Gastroesophageal sphincter (tissue), 3 donors: Measurements from ENCODE around the gene AKT3.

Source experiments
- EP300 ChIP-seq: sonication (generic); formaldehyde crosslinking; IDR thresholded peaks from one replicate; pipeline ENCODE4 v1.6.1; 2017; ENCODE audit warnings: antibody characterized with exemption, mild to moderate bottlenecking
- POLR2A ChIP-seq, 2 donors: fragments of 450-650 bp; IDR thresholded peaks; one replicate each; pipeline ENCODE4 v1.6.1; 2017; ENCODE audit warnings: antibody characterized with exemption in 2 of 2, mild to moderate bottlenecking in 2 of 2, moderate library complexity in 1 of 2
- POLR2AphosphoS5 ChIP-seq: sonication (generic); formaldehyde crosslinking; IDR thresholded peaks from one replicate; pipeline ENCODE4 v1.6.1; 2017; ENCODE audit warnings: antibody characterized with exemption
- TF ChIP-seq, protein P1 (sequence below), 4 experiments: fragments of 200-600 bp in 2 of 4; fragments of 450-650 bp in 2 of 4; sonication (generic) in 1 of 4; IDR thresholded peaks; one replicate each; pipeline ENCODE4 v1.5.1; 2017 to 2019; ENCODE audit warnings: antibody characterized with exemption in 4 of 4, mild to moderate bottlenecking in 2 of 4, moderate library complexity in 2 of 4

DNA sequence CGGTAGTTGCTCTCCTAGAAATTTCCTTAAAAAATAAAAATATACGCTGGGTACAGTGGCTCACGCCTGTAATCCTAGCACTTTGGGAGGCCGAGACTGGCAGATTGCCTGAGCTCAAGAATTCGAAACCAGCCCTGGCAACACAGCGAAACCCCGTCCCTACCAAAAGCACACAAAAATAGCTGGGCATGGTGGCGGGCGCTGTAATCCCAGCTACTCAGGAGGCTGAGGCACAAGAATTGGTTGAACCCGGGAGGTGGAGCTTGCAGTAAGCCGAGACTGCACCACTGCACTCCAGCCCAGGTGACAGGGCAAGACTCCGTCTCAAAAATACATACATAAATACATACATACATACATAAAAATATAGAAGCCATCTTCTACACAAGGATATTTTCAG is 262.8 kb downstream of the AKT3 start:
- TF ChIP-seq, protein P1, sequence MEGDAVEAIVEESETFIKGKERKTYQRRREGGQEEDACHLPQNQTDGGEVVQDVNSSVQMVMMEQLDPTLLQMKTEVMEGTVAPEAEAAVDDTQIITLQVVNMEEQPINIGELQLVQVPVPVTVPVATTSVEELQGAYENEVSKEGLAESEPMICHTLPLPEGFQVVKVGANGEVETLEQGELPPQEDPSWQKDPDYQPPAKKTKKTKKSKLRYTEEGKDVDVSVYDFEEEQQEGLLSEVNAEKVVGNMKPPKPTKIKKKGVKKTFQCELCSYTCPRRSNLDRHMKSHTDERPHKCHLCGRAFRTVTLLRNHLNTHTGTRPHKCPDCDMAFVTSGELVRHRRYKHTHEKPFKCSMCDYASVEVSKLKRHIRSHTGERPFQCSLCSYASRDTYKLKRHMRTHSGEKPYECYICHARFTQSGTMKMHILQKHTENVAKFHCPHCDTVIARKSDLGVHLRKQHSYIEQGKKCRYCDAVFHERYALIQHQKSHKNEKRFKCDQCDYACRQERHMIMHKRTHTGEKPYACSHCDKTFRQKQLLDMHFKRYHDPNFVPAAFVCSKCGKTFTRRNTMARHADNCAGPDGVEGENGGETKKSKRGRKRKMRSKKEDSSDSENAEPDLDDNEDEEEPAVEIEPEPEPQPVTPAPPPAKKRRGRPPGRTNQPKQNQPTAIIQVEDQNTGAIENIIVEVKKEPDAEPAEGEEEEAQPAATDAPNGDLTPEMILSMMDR (IDR thresholded peaks at IDR 0.05): no peak
- TF ChIP-seq POLR2AphosphoS5 (no peak), EP300 (no peak), POLR2A (IDR thresholded peaks at IDR 0.05) (no peak)
